K562 (cell line): ENCODE results near the gene ZMYM4. TPM values are rescaled to one million over a fixed set of nuclear protein-coding genes. Genes with fewer than 3 reads are reported as not detected.

Source experiments
- ATAC-seq: fragments of 200-7000 bp; cut with Tn5 transposase; 3 replicates; pipeline ENCODE4 v1.9.1; 2020; ENCODE audit warnings: moderate library complexity
- BruUV-seq: library from RNA; stranded (reverse); fragments of 400-500 nt; replicated peaks from 2 replicates; lab custom pipeline; 2021; lab: Mats Ljungman, UMichigan
- CTCF ChIA-PET: fragments of 300-600 bp; formaldehyde crosslinking; extraction: SDS; loops from one replicate; lab custom pipeline; 2021; ENCODE audit warnings: low intra/inter-chr PET ratio; lab: Yijun Ruan, JAX
- POLR2A ChIA-PET: fragments of 300-600, 350-650 bp; sonication (Branson Sonifier 250); formaldehyde crosslinking; extraction: SDS; loops from one replicate; lab custom pipeline; 2021; ENCODE audit warnings: antibody characterized with exemption, inconsistent platforms; lab: Yijun Ruan, JAX
- DNase-seq, 4 experiments: peaks; one replicate each; pipeline versions ENCODE4 v3.0.0 to v3.0.0-alpha.2; 2011 to 2018; ENCODE audit warnings: low spot score in 3 of 4, mixed read lengths in 3 of 4; ENCODE audit errors: extremely low read depth in 1 of 4
- FAIRE-seq: peaks from 2 replicates; lab custom pipeline; 2011; peaks lifted over from hg19 to GRCh38; lab: Jason Lieb, UNC
- H2AFZ ChIP-seq: 2 replicates; pipeline ENCODE4 v1.6.0; 2011; ENCODE audit warnings: low read depth, low read length, control low read depth, inconsistent platforms
- H3K27ac ChIP-seq: fragments of 200-600 bp; 3 replicates; pipeline ENCODE4 v1.8.0; 2011; ENCODE audit warnings: low read depth, mild to moderate bottlenecking, control low read depth, inconsistent platforms, low read length, moderate library complexity, mixed read lengths; ENCODE audit errors: extremely low read depth
- H3K27me3 ChIP-seq, 2 experiments: fragments of 300-600 bp in 1 of 2; 2 replicates in 1 of 2; 3 replicates in 1 of 2; pipeline versions ENCODE4 v1.6.0 to v1.8.0; 2011; ENCODE audit warnings: inconsistent platforms in 2 of 2, low read length in 2 of 2, mild to moderate bottlenecking in 1 of 2, mixed read lengths in 1 of 2, moderate library complexity in 1 of 2; ENCODE audit not compliant: control insufficient read depth in 2 of 2, insufficient read depth in 2 of 2
- H3K36me3 ChIP-seq: fragments of 300-600 bp; 3 replicates; pipeline ENCODE4 v1.8.0; 2011; ENCODE audit warnings: mild to moderate bottlenecking, low read length, inconsistent platforms; ENCODE audit not compliant: control insufficient read depth, insufficient read depth
- H3K4me1 ChIP-seq, 2 experiments: fragments of 200-600 bp in 1 of 2; replicated peaks in 1 of 2; 2 replicates in 1 of 2; 3 replicates in 1 of 2; pipeline versions ENCODE4 v1.5.1 to v1.8.0; 2011; ENCODE audit warnings: inconsistent platforms in 2 of 2, low read length in 2 of 2, mild to moderate bottlenecking in 1 of 2, mixed read lengths in 1 of 2, moderate library complexity in 1 of 2; ENCODE audit not compliant: control insufficient read depth in 2 of 2, insufficient read depth in 2 of 2
- H3K4me2 ChIP-seq: 2 replicates; pipeline ENCODE4 v1.6.1; 2011; ENCODE audit warnings: low read length, control low read depth, inconsistent platforms, mixed read lengths; ENCODE audit not compliant: insufficient read depth
- H3K4me3 ChIP-seq: fragments of 200-600 bp; sonication (generic), shearing (Covaris generic); 2 replicates; pipeline ENCODE4 v1.5.1; 2016; ENCODE audit warnings: control low read depth, inconsistent platforms
- H3K79me2 ChIP-seq: fragments of 200-600 bp; 3 replicates; pipeline ENCODE4 v1.8.0; 2011; ENCODE audit warnings: low read length, inconsistent platforms; ENCODE audit not compliant: control insufficient read depth, insufficient read depth
- H3K9ac ChIP-seq, 2 experiments: 2 replicates each; pipeline versions ENCODE4 v1.6.0 to v1.6.1; 2011; ENCODE audit warnings: low read depth in 2 of 2, low read length in 2 of 2, control low read depth in 1 of 2, inconsistent platforms in 1 of 2, mild to moderate bottlenecking in 1 of 2, mixed read lengths in 1 of 2; ENCODE audit not compliant: insufficient read depth in 1 of 2
- H3K9me1 ChIP-seq: one replicate; pipeline ENCODE4 v1.6.0; 2011; ENCODE audit warnings: inconsistent platforms, mild to moderate bottlenecking, low read length, moderate library complexity; ENCODE audit not compliant: control insufficient read depth, insufficient read depth
- H3K9me3 ChIP-seq: replicated peaks from 2 replicates; pipeline ENCODE4 v1.5.1; 2011; ENCODE audit warnings: low read depth, low read length, inconsistent platforms; ENCODE audit not compliant: control insufficient read depth, insufficient read depth
- H4K20me1 ChIP-seq: replicated peaks from 2 replicates; pipeline ENCODE4 v1.6.1; 2011; ENCODE audit warnings: low read length, inconsistent platforms, mixed read lengths; ENCODE audit not compliant: control insufficient read depth, insufficient read depth
- CEBPB ChIP-seq: fragments of 450-650 bp; IDR thresholded peaks from 2 replicates; pipeline ENCODE4 v1.6.1; 2016; ENCODE audit warnings: missing genetic modification characterization, missing compliant biosample characterization
- ETV6 ChIP-seq, 3 experiments: fragments of 150-350 bp in 1 of 3; sonication (generic) in 1 of 3; formaldehyde crosslinking in 1 of 3; IDR thresholded peaks; 2 replicates each; pipeline versions ENCODE4 v1.6.1 to v1.8.0; 2014 to 2022; ENCODE audit warnings: borderline replicate concordance in 2 of 3, low read depth in 2 of 3, antibody characterized with exemption in 1 of 3, low read length in 1 of 3, mild to moderate bottlenecking in 1 of 3, missing genetic modification reagents in 1 of 3
- FOXM1 ChIP-seq, 2 experiments: fragments of 450-650 bp in 1 of 2; sonication (generic) in 1 of 2; formaldehyde crosslinking in 1 of 2; IDR thresholded peaks; 2 replicates each; pipeline versions ENCODE4 v1.6.1 to v1.9.0; 2017 to 2022; ENCODE audit warnings: low read depth in 2 of 2, mild to moderate bottlenecking in 2 of 2, missing genetic modification reagents in 1 of 2, moderate library complexity in 1 of 2
- GATA2 ChIP-seq: sonication (generic); formaldehyde crosslinking; IDR thresholded peaks from 2 replicates; pipeline ENCODE4 v1.4.0; 2020; ENCODE audit warnings: mild to moderate bottlenecking, missing genetic modification reagents
- ZNF239 ChIP-seq: fragments of 250-450 bp; sonication (Bioruptor Pico); IDR thresholded peaks from 2 replicates; pipeline ENCODE4 v1.4.0; 2020; ENCODE audit warnings: mild to moderate bottlenecking
- WGBS: fragments of 100-300 bp; shearing (Covaris generic); methylation state at CpG from one replicate; pipeline ENCODE4 v1.1.6; 2016; ENCODE audit warnings: low coverage, mixed read lengths; ENCODE audit not compliant: insufficient coverage; ENCODE audit errors: missing lambda C conversion rate; 5-methylcytosine and 5-hydroxymethylcytosine counted together
- in situ Hi-C: fragments of 300-500 bp; cut with MboI; formaldehyde crosslinking; loops from 4 replicates; pipeline ENCODE4 v1.15.0; 2018; ENCODE audit warnings: inconsistent platforms, mixed read lengths
- intact Hi-C: fragments of 100-400 bp; cut with micrococcal nuclease; formaldehyde crosslinking; loops from 2 replicates; pipeline ENCODE4 v1.14.2; 2022
- polyA plus RNA-seq, 8 experiments: library from polyadenylated mRNA; depleted of rRNA in 4 of 8; stranded (reverse) in 5 of 8; unstranded in 3 of 8; fragments of >200 nt; fragmentation: Nextera tagmentation in 2 of 8; fragmentation: Illumina TruSeq in 1 of 8; extraction: Ambion mirVana in 2 of 8; extraction: Trizol in 1 of 8; gene quantifications; 2 replicates each; pipeline versions ENCODE4 v1.2.1 to v1.2.3, GENCODE V29; 2011 to 2014; ENCODE audit warnings: inconsistent platforms in 1 of 8, missing spikeins in 1 of 8
- total RNA-seq, 7 experiments: library from RNA; depleted of rRNA in 6 of 7; stranded (reverse); fragments of >200 nt in 6 of 7; fragmentation: Illumina TruSeq in 2 of 7; extraction: Trizol in 2 of 7; gene quantifications; 2 replicates each; pipeline versions ENCODE4 v1.2.1 to v1.2.3, GENCODE V29; 2011 to 2021; ENCODE audit warnings: low replicate concordance in 1 of 7

ZMYM4 gene
- total and polyA plus RNA-seq, 9 of the 15 experiments (the other 6 are each of a cell fraction or from before 2014, with no cell fraction given): 15.2 to 77.2 (median 63.3) TPM

- 0 out of 2 replicates have a peak, but pooled peaks have one; percentile 17 for TF ChIP-seq CEBPB (tag)
- TF ChIP-seq GATA2 (CRISPR knock-in tag): no peak
- no peak for TF ChIP-seq ZNF239
- no peak for TF ChIP-seq ETV6 (IDR thresholded peaks at IDR 0.05; ENCODE audit: borderline replicate concordance in 1 of 2, low read depth in 2 of 2, low read length in 1 of 2)
- no peak for TF ChIP-seq ETV6 (CRISPR knock-in tag; IDR thresholded peaks at IDR 0.05; ENCODE audit: borderline replicate concordance)
- TF ChIP-seq FOXM1 (IDR thresholded peaks at IDR 0.05; ENCODE audit: low read depth): no peak
- TF ChIP-seq FOXM1 (CRISPR knock-in tag; IDR thresholded peaks at IDR 0.05; ENCODE audit: low read depth): no peak
- no peaks in the 10 kb centered on the region for H3K9me1 ChIP-seq
- POLR2A ChIA-PET: interaction anchor here (0.6 to 1.2 kb wide), 3 partner anchors 87 to 286 kb away, joined by 3 read pairs; no protein-coding TSS in a partner anchor
- no peak for FAIRE-seq
- CTCF ChIA-PET: no interaction called here
- H3K4me2 ChIP-seq: no peak overlapping the region
- no peak overlapping the region for H3K4me3 ChIP-seq
- H2AFZ ChIP-seq: no peak overlapping the region
- no peak for ATAC-seq
- 70% methylated on average over 3 of the region's 3 CpGs for WGBS
- no peaks in the 10 kb centered on the region for H3K9me3 ChIP-seq
- no peaks in the 10 kb centered on the region for H3K4me1 ChIP-seq
- no peaks in the 10 kb centered on the region for H4K20me1 ChIP-seq
- H3K36me3 ChIP-seq: peaks cover 89% of the 10 kb centered on the region
- no peak for DNase-seq
- H3K27me3 ChIP-seq: no peaks in the 10 kb centered on the region
- in situ Hi-C loops: loop anchor here (5.0 kb wide), 2 partner anchors 114 to 274 kb away; no protein-coding TSS in a partner anchor
- H3K9ac ChIP-seq: no peak overlapping the region
- H3K79me2 ChIP-seq: no peaks in the 10 kb centered on the region
- intact Hi-C loops: no loop called here
- no peak overlapping the region for H3K27ac ChIP-seq
- no TSS peak for BruUV-seq
These were observed 179.9 kb downstream of the ZMYM4 start for GRCh38 chr1:35448344-35448801.
